SK-N-SH (cell line): Measurements from ENCODE around the gene DAGLB. TPM values are rescaled to one million over a fixed set of nuclear protein-coding genes. Genes with fewer than 3 reads are reported as not detected.

ENCODE experiments used
- CTCF ChIA-PET: fragments of 300-600, 350-600 bp; formaldehyde crosslinking; extraction: SDS; loops from one replicate; lab custom pipeline; 2021; lab: Yijun Ruan, JAX
- POLR2A ChIA-PET: fragments of 350-600 bp; sonication (Branson Sonifier 250); formaldehyde crosslinking; extraction: SDS; loops from one replicate; lab custom pipeline; 2020; ENCODE audit warnings: antibody characterized with exemption, inconsistent platforms; lab: Yijun Ruan, JAX
- DNase-seq: peaks from one replicate; pipeline ENCODE4 v3.0.0; 2012
- H2AFZ ChIP-seq: fragments of 200-600 bp; sonication (generic); 2 replicates; pipeline ENCODE4 v1.8.1; 2016; ENCODE audit warnings: antibody characterized with exemption, mild to moderate bottlenecking, low read depth
- H3F3A ChIP-seq: fragments of 200-600 bp; sonication (generic); replicated peaks from 2 replicates; pipeline ENCODE3; 2016; ENCODE audit warnings: antibody characterized with exemption, mild to moderate bottlenecking; ENCODE audit not compliant: insufficient read depth
- H3K27ac ChIP-seq, 2 experiments: fragments of 200-500 bp in 1 of 2; fragments of 200-600 bp in 1 of 2; sonication (Bioruptor generic) in 1 of 2; sonication (generic), shearing (Covaris generic) in 1 of 2; 2 replicates each; pipeline versions ENCODE4 v1.5.1 to v1.6.1; 2014 to 2016; ENCODE audit warnings: low read depth in 2 of 2, inconsistent platforms in 1 of 2, low read length in 1 of 2, mild to moderate bottlenecking in 1 of 2, mixed read lengths in 1 of 2
- H3K27me3 ChIP-seq: fragments of 200-600 bp; sonication (generic), shearing (Covaris generic); 2 replicates; pipeline ENCODE4 v1.6.1; 2016; ENCODE audit warnings: mixed run types; ENCODE audit not compliant: insufficient read depth
- H3K36me3 ChIP-seq, 2 experiments: fragments of 200-500 bp in 1 of 2; fragments of 200-600 bp in 1 of 2; sonication (Bioruptor generic) in 1 of 2; sonication (generic) in 1 of 2; replicated peaks in 1 of 2; 2 replicates each; pipeline versions ENCODE3 to v1.5.1; 2014 to 2016; ENCODE audit warnings: low read length in 1 of 2, mild to moderate bottlenecking in 1 of 2; ENCODE audit not compliant: insufficient read depth in 2 of 2, control insufficient read depth in 1 of 2
- H3K4me1 ChIP-seq, 2 experiments: fragments of 200-500 bp in 1 of 2; fragments of 200-600 bp in 1 of 2; sonication (Bioruptor generic) in 1 of 2; sonication (generic), shearing (Covaris generic) in 1 of 2; 2 replicates each; pipeline versions ENCODE4 v1.5.1 to v1.6.1; 2014 to 2016; ENCODE audit warnings: low read depth in 1 of 2, low read length in 1 of 2, mixed run types in 1 of 2; ENCODE audit not compliant: insufficient read depth in 2 of 2, control insufficient read depth in 1 of 2
- H3K4me2 ChIP-seq: fragments of 200-600 bp; sonication (generic), shearing (Covaris generic); 2 replicates; pipeline ENCODE4 v1.6.1; 2017; ENCODE audit warnings: mixed run types
- H3K4me3 ChIP-seq, 2 experiments: fragments of 200-500 bp in 1 of 2; fragments of 200-600 bp in 1 of 2; sonication (Bioruptor generic) in 1 of 2; sonication (generic), shearing (Covaris generic) in 1 of 2; 2 replicates each; pipeline versions ENCODE4 v1.5.1 to v1.8.1; 2014 to 2016; ENCODE audit warnings: low read depth in 2 of 2, inconsistent platforms in 1 of 2, low read length in 1 of 2, mild to moderate bottlenecking in 1 of 2, mixed read lengths in 1 of 2, moderate library complexity in 1 of 2
- H3K79me2 ChIP-seq: fragments of 200-600 bp; sonication (generic); 2 replicates; pipeline ENCODE4 v1.8.1; 2017; ENCODE audit warnings: mild to moderate bottlenecking; ENCODE audit not compliant: insufficient read depth
- H3K9ac ChIP-seq: fragments of 200-600 bp; sonication (generic); 2 replicates; pipeline ENCODE4 v1.6.1; 2017; ENCODE audit warnings: mixed run types
- H3K9me2 ChIP-seq: fragments of 200-600 bp; sonication (generic); 2 replicates; pipeline ENCODE4 v1.6.1; 2017; ENCODE audit warnings: mixed run types
- H3K9me3 ChIP-seq: fragments of 200-600 bp; sonication (generic); 2 replicates; pipeline ENCODE4 v1.6.1; 2017; ENCODE audit warnings: mixed run types, mild to moderate bottlenecking, moderate library complexity
- H4K20me1 ChIP-seq: fragments of 200-600 bp; sonication (generic); 2 replicates; pipeline ENCODE4 v1.6.1; 2017; ENCODE audit warnings: mild to moderate bottlenecking, mixed run types; ENCODE audit not compliant: insufficient read depth
- EZH2phosphoT487 ChIP-seq: fragments of 200-600 bp; sonication (generic); IDR thresholded peaks from 2 replicates; pipeline ENCODE4 v1.6.1; 2017; ENCODE audit warnings: low read depth, mixed run types, mild to moderate bottlenecking, antibody characterized with exemption, moderate library complexity, borderline replicate concordance
- FOSL2 ChIP-seq: IDR thresholded peaks from 2 replicates; pipeline ENCODE4 v1.4.0; 2012; ENCODE audit warnings: low read depth, mild to moderate bottlenecking, moderate library complexity, borderline replicate concordance
- FOXJ3 ChIP-seq: sonication (generic); formaldehyde crosslinking; IDR thresholded peaks from 2 replicates; pipeline ENCODE4 v1.5.1; 2020; ENCODE audit warnings: mild to moderate bottlenecking, missing genetic modification reagents
- FOXM1 ChIP-seq: IDR thresholded peaks from 2 replicates; pipeline ENCODE4 v1.4.0; 2012; ENCODE audit warnings: low read depth, mild to moderate bottlenecking
- MEF2A ChIP-seq: IDR thresholded peaks from 2 replicates; pipeline ENCODE4 v1.4.0; 2012; ENCODE audit warnings: low read depth, borderline replicate concordance
- POLR2AphosphoS5 ChIP-seq: IDR thresholded peaks from 2 replicates; pipeline ENCODE4 v1.6.1; 2012; ENCODE audit warnings: low read depth, low read length
- RAD21 ChIP-seq: IDR thresholded peaks from 2 replicates; pipeline ENCODE4 v1.6.1; 2012; ENCODE audit warnings: mild to moderate bottlenecking, low read length
- RCOR1 ChIP-seq: fragments of 150-350 bp; IDR thresholded peaks from 2 replicates; pipeline ENCODE4 v1.6.1; 2017; ENCODE audit warnings: antibody characterized with exemption, low read length
- RFX5 ChIP-seq: IDR thresholded peaks from 2 replicates; pipeline ENCODE4 v1.6.1; 2012; ENCODE audit warnings: mild to moderate bottlenecking, improper control_type of control experiment, low read length
- RXRA ChIP-seq: IDR thresholded peaks from 2 replicates; pipeline ENCODE4 v1.4.0; 2012; ENCODE audit warnings: low read depth, mild to moderate bottlenecking, borderline replicate concordance
- SIN3A ChIP-seq: IDR thresholded peaks from 2 replicates; pipeline ENCODE4 v1.6.1; 2012; ENCODE audit warnings: low read depth, mild to moderate bottlenecking, low read length, moderate library complexity, borderline replicate concordance
- TAF1 ChIP-seq: IDR thresholded peaks from 2 replicates; pipeline ENCODE4 v1.6.1; 2012; ENCODE audit warnings: low read depth, mild to moderate bottlenecking, low read length, moderate library complexity, borderline replicate concordance
- YY1 ChIP-seq: IDR thresholded peaks from 2 replicates; pipeline ENCODE4 v1.4.0; 2012; ENCODE audit warnings: low read depth, mild to moderate bottlenecking
- WGBS: methylation state at CpG from one replicate; pipeline ENCODE4 v1.1.6; 2017; ENCODE audit warnings: low lambda C conversion rate; 5-methylcytosine and 5-hydroxymethylcytosine counted together
- polyA plus RNA-seq, 3 experiments: library from polyadenylated mRNA; depleted of rRNA; stranded (reverse); fragments of >200 nt; gene quantifications; 2 replicates each; pipeline ENCODE4 v1.2.3, GENCODE V29; 2012
- TF ChIP-seq, protein P1 (sequence below): IDR thresholded peaks from 2 replicates; pipeline ENCODE4 v1.4.0; 2012; ENCODE audit warnings: low read depth
- TF ChIP-seq, protein P2 (sequence below): IDR thresholded peaks from 2 replicates; pipeline ENCODE4; 2012
- TF ChIP-seq, protein P3 (sequence below): fragments of 150-350 bp; IDR thresholded peaks from 2 replicates; pipeline ENCODE4 v1.6.1; 2017; ENCODE audit warnings: antibody characterized with exemption, low read length, low read depth, borderline replicate concordance

DAGLB gene
- polyA plus RNA-seq, 1 of the 3 experiments (the other 2 are of a cell fraction), result 24.1 TPM

DNA sequence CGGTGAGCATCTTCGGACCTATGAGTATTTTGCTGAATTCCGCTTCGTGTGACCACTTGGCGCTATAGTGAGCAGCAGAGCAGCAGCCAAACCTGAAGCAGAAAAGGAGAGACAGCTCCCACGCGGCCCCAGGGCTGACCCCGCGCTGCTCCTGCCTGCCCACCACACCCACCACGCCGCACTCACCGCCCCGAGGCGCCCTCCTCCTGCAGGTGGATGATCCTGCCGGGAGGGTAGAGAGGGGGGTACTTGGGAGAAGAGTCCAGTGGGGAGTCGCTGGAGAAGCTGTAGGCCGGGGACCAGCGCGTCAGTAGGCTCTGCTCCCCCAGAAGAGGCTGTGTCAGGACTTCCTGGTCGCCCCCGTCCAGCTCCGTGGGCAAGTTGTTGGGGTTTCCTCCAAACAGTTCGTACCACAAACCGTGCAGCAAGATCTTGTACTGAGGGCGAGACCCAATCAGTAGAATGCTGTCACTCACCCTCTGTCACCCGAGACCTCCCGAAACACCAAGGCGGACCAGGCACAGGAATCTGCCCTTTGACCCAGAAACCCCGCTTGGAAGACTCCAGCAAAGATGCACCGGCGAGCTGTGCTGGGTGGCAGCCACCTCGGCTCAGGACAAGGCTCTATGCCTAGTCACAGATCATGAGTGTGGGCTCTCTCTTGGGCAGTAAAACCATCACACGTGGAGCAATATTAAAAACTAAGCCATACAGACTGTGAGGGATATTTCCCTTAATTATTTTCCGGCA lies 37.6 kb downstream of the DAGLB start:
- Histone ChIP-seq H3K27ac (no peak overlapping the region), H2AFZ (no peak overlapping the region), H3K4me3 (no peak overlapping the region), H3K36me3 (peaks cover 59 to 95% of the 10 kb centered on the region in 2 experiments), H3K79me2 (peaks cover 31% of the 10 kb centered on the region; the same call in 1 of the 2 replicates), H4K20me1 (peaks cover 22% of the 10 kb centered on the region; the same call in 1 of the 2 replicates), H3K9me2 (no peaks in the 10 kb centered on the region), H3F3A (peaks cover 29% of the 10 kb centered on the region), H3K27me3 (no peaks in the 10 kb centered on the region), H3K9ac (no peak overlapping the region), H3K4me2 (no peak overlapping the region), H3K4me1 (no peaks in the 10 kb centered on the region), H3K9me3 (no peaks in the 10 kb centered on the region)
- DNase-seq, result peak; percentile 51
- CTCF ChIA-PET, result interaction anchor here (0.6 to 1.1 kb wide), 4 partner anchors 13 to 87 kb away, joined by 3 to 4 read pairs (median 4); no protein-coding TSS in a partner anchor
- 94% methylated on average over 29 of the region's 34 CpGs for WGBS
- POLR2A ChIA-PET, result no interaction called here
- TF ChIP-seq SIN3A (no peak), FOSL2 (no peak)

DNA sequence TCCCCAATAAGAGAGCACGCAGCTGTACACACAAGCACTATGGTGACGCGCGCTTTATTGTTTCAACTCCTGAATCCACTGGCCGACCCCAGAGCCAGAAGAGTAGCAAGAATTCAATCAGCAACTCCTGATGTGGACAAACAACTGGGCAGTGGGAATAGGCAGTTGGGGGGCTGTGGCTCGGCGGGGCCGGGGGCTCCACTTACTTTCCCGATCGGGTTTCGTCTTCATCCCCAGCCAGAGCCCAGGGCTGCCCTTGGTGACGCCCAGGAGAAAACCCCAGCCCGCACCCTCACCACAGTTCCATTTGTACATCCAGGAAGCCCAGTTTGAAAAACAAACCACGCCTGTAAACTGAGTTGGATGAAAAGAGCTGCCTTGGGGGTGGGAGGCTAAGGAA lies 38.7 kb downstream of the DAGLB start:
- POLR2A ChIA-PET, result interaction anchor here (1.0 kb wide), 1 partner anchor 10 kb away, joined by 3 read pairs; no protein-coding TSS in a partner anchor
- H3K4me2 ChIP-seq, result no peak overlapping the region
- no peaks in the 10 kb centered on the region for H3K9me3 ChIP-seq
- DNase-seq, result no peak
- H3F3A ChIP-seq, result peaks cover 39% of the 10 kb centered on the region
- no peak overlapping the region for H3K27ac ChIP-seq
- no peak overlapping the region for H3K9ac ChIP-seq
- H3K4me3 ChIP-seq, result no peak overlapping the region
- H3K4me1 ChIP-seq, result no peaks in the 10 kb centered on the region
- H3K36me3 ChIP-seq, result peaks cover 62 to 95% of the 10 kb centered on the region in 2 experiments
- CTCF ChIA-PET, result no interaction called here
- no peaks in the 10 kb centered on the region for H3K27me3 ChIP-seq
- TF ChIP-seq POLR2AphosphoS5 (no peak; the same call in 1 of the 2 replicates), YY1 (no peak), MEF2A (no peak), EZH2phosphoT487 (no peak), FOXM1 (no peak), RFX5 (no peak)
- TF ChIP-seq, protein P1, sequence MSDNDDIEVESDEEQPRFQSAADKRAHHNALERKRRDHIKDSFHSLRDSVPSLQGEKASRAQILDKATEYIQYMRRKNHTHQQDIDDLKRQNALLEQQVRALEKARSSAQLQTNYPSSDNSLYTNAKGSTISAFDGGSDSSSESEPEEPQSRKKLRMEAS, result no peak
- peaks cover 41% of the 10 kb centered on the region for H3K79me2 ChIP-seq
- H4K20me1 ChIP-seq, result peaks cover 23% of the 10 kb centered on the region; the same call in 1 of the 2 replicates
- H2AFZ ChIP-seq, result no peak overlapping the region
- 96% methylated on average over 14 of the region's 14 CpGs for WGBS
- no peaks in the 10 kb centered on the region for H3K9me2 ChIP-seq

DNA sequence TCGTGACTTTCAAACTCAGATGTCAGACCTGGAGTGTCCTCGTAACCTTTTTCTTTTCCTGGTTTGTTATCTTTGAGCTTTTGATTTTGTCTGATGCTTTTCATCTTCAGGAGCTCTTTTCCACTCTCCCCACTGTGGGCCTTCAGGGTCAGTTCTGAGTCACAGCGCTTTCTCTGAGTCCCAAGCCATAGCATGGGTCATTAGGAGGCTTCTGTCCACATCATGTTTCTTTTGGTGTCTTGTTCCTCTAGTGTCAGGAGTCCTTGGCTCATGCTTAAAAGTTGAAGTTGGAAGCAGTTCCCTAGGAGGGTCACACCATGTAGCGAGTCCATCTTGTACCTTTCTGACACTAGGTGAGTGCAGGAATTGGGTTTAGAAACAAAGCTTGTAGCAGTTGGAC lies 40.3 kb downstream of the DAGLB start:
- H4K20me1 ChIP-seq, result peaks cover 38% of the 10 kb centered on the region; the same call in 1 of the 2 replicates
- peak overlapping the region in 1 of 2 experiments; percentile 9; a peak in 1 of 4 replicates for H3K27ac ChIP-seq
- H3K4me1 ChIP-seq, result no peaks in the 10 kb centered on the region
- ChIA-PET CTCF (interaction anchor here (1.5 to 2.6 kb wide), 3 partner anchors 9 to 27 kb away, joined by 5 to 8 read pairs (median 7); no protein-coding TSS in a partner anchor), POLR2A (interaction anchor here (0.5 kb wide), 1 partner anchor 22 kb away, joined by 4 read pairs; no protein-coding TSS in a partner anchor)
- no peak for DNase-seq
- no peak overlapping the region for H3K4me3 ChIP-seq
- no peaks in the 10 kb centered on the region for H3K9me3 ChIP-seq
- peaks cover 52% of the 10 kb centered on the region for H3K79me2 ChIP-seq
- H3K4me2 ChIP-seq, result no peak overlapping the region
- H3K27me3 ChIP-seq, result no peaks in the 10 kb centered on the region
- no peak overlapping the region for H3K9ac ChIP-seq
- WGBS, result 98% methylated on average over 4 of the region's 4 CpGs
- H2AFZ ChIP-seq, result no peak overlapping the region
- H3K36me3 ChIP-seq, result peaks cover 68 to 99% of the 10 kb centered on the region in 2 experiments
- peaks cover 52% of the 10 kb centered on the region for H3F3A ChIP-seq
- no peaks in the 10 kb centered on the region for H3K9me2 ChIP-seq
- TF ChIP-seq RCOR1 (no peak), FOXJ3 (no peak), RAD21 (no peak), YY1 (no peak), RXRA (no peak), POLR2AphosphoS5 (no peak), TAF1 (no peak)
- TF ChIP-seq, protein P2, sequence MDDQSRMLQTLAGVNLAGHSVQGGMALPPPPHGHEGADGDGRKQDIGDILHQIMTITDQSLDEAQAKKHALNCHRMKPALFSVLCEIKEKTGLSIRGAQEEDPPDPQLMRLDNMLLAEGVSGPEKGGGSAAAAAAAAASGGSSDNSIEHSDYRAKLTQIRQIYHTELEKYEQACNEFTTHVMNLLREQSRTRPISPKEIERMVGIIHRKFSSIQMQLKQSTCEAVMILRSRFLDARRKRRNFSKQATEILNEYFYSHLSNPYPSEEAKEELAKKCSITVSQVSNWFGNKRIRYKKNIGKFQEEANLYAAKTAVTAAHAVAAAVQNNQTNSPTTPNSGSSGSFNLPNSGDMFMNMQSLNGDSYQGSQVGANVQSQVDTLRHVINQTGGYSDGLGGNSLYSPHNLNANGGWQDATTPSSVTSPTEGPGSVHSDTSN, result no peak
- TF ChIP-seq, protein P3, sequence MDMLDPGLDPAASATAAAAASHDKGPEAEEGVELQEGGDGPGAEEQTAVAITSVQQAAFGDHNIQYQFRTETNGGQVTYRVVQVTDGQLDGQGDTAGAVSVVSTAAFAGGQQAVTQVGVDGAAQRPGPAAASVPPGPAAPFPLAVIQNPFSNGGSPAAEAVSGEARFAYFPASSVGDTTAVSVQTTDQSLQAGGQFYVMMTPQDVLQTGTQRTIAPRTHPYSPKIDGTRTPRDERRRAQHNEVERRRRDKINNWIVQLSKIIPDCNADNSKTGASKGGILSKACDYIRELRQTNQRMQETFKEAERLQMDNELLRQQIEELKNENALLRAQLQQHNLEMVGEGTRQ, result no peak
